HG03159 (cell line): ENCODE measurements around the gene NR3C2.
"Not testable (repeated sequence)": the region's sequence is repeated elsewhere in the genome, so short reads cannot be mapped to it uniquely, and the experiment has no call there.

Source experiments
- ATAC-seq: cut with Tn5 transposase; IDR thresholded peaks from one replicate; pipeline ENCODE4 v1.9.1; 2021; ENCODE audit warnings: mild to moderate bottlenecking, moderate library complexity; ENCODE audit not compliant: unreplicated experiment

Gene NR3C2

GRCh38 chr4:148323316-148323715 is 118.9 kb downstream of the NR3C2 start:
- not testable (repeated sequence) for ATAC-seq

- ATAC-seq = no peak
These were observed 127.2 kb downstream of the NR3C2 start for GRCh38 chr4:148315049-148315448.

DNA sequence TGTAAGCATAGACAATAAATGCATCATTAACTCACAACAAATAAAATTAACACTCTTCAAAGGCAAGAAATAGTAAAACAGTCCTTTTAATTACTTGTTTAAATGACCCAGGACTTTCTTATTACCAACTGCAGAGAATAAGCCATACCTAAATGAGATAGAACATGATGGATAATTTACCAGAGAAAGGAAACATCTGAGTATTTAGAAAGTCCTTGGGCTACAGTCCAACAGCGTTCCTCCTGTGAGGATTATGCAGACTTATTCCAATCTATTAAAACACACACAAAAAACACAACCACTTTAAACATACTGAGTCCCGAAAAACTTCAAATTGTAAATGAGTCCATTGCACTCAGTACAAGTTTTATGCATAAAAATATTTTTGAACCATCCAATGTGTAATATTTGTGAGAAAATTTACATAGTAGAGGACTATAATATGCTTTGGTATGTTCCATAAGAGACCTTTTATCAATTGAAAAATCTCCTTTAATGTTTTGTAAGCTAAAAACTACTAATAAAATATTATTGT is 129.2 kb downstream of the NR3C2 start:
- ATAC-seq = no peak

DNA sequence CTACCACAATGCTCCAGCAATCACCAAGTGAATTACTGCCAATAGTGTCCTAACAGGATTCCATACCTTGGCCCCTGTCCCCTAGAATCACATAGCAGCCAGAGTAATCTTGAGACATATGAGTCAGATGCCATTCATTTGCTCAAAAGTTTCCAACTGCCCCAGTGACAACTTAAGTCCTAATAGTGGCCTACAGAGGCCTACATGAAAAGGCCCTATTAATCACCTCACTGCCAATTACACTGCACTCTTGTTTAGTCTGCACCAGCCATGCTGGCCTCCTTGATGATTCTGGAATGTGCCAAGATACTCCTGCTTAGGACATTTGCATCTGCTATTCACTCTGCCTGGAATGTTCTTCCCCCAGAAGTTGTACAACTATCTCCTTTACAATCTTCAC is 130.7 kb downstream of the NR3C2 start:
- ATAC-seq = no peak

GRCh38 chr4:148310756-148311155 is 131.5 kb downstream of the NR3C2 start:
- ATAC-seq = no peak

DNA sequence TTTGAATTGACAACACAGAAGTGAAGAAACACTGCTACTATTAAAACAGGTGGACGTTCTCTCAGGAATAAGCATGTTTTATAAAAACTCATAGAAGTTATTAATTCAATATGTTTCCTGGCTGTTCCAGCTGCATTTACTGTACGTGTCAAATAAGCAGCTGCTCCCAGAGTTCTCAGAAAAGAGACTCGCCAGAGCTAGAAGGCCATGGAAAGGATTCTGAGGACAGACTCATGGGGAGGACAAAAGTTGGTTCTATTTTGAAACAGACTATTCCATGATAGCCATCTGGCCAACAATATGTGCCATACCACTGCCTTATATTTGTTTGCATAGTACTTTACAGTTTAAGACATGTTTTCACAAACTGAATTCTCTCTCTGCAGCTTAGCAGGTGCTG is 136.5 kb downstream of the NR3C2 start:
- ATAC-seq = no peak

- ATAC-seq = no peak
These were observed 139.8 kb downstream of the NR3C2 start for GRCh38 chr4:148302416-148302815.

DNA sequence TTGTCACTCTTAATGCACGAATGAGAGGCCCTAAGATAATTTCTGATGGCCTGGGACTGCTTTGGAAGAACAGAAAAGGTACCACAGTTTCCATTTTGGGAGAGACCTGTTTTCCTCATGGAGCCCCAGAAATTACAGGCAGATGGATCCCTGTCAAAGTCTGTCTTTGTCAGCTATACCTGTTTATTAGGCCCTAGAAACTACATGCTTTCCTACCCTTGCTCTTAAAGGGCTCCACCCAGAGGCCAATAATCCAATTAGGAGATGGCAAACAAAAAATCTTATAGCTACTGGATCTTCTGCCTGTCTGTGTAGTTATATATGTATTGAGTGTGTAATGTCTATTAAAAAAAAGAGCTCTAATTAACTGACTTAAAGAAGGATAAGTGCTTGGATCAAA is 141.3 kb downstream of the NR3C2 start:
- no peak for ATAC-seq

DNA sequence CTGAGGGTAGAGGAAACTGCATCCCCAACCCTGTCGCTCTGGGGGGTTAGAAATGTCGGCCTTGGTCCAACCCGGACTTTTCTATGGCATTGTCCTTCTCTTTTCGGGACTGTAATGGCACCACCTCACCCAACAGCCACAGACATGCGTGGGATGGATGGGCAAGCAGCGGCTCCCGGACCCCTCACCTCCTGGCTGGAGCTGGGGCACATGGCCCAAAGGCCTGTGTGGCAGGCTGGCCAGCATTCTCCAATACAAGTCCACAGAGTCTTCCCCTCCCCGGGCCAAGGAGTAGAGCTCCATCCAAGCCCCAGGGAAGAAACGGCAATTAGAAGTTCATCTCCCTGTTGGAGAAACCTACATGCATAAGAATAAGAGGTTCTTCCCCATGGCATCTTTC is 142.9 kb downstream of the NR3C2 start:
- no peak for ATAC-seq

DNA sequence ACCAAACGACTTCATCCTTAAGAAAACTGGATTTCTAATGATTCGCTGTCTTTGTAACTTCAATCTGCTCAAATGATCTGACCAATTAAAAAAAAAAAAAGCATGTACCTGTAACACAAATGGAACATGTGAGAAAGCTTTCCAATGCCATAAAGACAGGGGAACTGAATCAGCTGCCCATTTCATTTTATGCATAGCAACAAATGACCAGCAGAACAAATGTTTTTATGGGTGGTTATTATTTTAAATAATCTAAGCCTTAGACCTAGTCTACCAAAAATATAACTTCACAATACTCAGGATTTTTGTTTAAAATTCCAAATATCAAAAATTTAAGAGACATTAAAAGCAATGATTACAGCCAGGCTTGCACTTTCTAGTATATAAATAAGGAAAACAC is 145.7 kb downstream of the NR3C2 start:
- no peak for ATAC-seq

DNA sequence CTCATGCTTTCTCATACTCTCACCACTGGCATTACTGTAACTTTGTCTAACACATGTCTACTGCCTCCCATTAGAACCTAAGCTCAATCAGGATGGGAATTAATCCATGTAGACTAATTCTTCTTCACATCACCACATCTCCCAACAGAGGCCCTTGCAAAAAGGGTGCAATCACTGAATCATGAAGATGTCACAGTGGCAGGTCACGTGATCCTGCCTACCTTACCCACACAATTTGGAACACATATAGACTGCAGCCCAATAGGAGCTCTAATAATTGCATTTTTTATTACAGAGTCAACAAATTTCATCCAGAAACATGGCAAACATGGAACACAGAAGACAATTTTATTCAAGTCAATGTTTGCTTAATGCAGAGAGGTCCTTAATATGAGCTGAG is 146.6 kb downstream of the NR3C2 start:
- no peak for ATAC-seq

- no peak for ATAC-seq
These were observed 148.6 kb downstream of the NR3C2 start for GRCh38 chr4:148293571-148293970.

DNA sequence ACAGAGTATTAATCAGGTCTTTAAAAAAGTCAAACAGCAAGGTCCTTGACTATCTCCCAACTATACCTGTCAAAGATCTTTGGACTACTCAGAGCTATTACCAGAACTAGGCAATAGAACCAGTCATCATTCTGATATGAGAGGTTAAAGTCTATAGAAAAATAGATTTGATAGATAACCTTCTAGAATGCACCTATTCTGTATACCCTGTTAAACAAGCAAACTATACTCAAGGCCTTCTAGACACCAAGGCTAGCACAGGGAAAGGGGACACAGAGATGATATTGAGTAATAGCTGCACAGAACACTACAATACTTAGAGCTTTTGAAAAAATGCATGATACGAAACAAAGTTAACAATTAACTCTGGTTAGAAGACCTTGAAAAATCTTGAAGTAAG is 149.5 kb downstream of the NR3C2 start:
- no peak for ATAC-seq

DNA sequence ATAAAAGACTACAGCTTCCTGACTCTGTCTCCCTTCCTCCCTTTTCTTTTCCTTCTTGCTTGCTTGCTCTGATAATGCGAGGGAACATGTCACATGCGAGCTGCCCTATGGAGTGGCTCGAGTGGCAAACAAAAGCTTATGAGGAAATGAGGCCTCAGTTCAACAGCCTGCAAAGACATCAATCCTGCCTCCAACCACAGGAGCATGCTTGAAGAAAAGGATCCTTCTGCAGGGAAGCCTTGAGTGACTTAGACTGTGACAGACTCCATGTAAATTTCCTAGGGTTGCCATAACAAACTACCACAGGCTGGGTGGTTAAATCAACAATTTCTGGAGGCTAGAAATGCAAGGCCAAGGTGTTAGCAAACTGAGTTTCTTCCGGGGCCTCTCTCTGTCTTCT is 152.5 kb downstream of the NR3C2 start:
- ATAC-seq = no peak

DNA sequence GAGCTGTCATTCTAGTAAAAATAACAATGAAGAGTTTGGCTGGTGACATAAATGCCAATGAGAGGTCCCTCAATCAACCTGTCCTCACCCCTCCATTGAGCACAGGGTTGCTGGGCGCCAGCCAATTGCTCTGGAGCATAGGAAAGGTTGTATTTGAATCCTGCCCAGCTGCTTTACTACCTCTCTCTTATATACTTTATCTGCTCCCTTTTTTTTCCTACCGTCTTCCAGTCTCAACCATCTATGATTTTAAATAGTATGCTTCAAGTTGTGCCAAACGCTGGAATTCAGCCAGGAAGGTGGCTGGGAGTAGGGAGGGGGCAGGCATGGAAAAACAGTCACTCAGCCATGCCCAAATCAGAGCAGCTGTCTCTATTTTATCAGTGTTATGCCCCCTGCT is 153.8 kb downstream of the NR3C2 start:
- ATAC-seq = no peak

DNA sequence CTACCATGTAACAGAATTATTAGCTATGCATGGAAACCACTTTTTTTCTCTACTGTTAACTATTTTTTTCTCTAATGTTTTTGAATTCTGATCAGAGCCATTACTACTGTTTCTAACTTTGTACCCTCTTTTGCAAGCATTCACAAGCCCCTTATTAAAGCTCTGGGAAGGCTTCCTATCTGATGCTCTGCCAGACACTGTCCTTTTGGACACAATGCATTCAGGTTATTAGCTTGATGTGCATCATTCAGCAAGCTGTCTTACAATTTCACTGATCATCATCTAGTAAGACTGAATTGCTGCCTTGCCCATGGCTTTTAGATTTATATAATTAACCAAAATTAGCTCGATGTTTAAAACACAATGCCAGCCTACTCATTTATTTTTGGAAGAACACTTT is 155.1 kb downstream of the NR3C2 start:
- no peak for ATAC-seq

DNA sequence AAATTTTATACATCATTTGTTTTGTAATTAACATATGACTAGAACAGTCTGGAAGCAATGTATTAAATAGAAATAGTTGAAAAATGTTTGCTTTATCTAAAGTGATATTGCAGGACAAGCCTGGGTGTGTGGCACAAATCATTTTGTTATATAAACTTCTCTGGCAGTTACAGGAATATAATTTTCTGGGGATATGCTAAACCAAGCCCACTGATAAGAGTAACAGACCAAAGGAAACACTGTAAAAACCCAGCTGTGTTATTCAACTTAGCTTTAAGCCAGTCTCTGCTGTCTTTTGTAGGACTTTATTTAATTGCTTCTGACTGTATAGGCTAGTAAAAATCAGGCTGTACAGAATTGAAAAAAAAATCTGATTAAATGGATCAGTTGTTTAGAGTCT is 156.2 kb downstream of the NR3C2 start:
- no peak for ATAC-seq

DNA sequence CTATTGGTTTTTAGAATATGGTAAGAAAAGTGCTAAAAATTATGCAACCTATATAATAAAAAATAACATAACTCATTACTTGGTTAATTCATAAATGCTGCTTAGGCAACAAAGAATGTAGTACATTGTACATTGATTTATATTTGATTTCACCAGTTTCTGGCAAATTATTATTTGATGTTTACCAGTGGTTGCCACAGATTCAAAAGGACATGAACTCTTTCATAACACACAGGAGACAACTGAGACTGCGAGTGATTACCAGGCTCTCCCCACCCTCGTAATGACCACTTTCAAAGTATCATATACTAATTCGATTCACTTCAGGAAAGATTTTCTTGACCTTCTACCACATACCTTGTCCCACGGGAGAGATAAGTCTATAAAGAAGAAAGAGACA is 158.5 kb downstream of the NR3C2 start:
- ATAC-seq = no peak

DNA sequence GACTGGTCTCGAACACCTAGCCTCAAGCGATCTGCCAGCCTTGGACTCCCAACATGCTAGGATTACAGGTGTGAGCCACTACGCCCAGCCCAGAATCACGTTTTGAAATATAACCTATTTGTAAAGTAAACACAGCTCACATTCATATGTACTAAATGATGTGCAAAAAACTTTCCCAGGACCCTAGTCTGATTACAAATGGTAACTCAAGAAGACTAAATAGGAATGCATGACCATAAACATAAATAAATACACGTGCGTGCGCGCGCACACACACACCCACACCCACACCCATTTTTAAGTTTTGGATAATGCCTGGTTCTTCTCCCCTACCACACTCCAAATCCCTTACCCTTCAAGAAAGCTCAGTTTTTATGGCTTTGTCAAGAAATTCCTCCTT is 163.9 kb downstream of the NR3C2 start:
- ATAC-seq = no peak

DNA sequence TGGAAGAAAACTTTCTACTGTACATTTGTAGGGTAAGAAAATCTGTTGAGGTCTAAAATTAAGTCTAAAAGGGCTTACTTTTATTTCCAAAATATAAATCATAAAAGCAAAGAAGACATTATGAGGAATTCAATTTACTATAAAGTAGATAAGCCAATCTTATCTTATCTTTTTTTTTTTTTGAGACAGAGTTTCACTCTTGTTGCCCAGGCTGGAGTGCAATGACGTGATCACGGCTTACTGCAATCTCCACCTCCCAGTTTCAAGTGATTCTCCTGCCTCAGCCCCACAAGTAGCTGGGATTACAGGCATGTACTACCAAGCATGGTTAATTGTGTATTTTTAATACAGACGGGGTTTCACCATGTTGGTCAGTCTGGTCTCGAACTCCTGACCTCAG is 166.9 kb downstream of the NR3C2 start:
- no peak for ATAC-seq

GRCh38 chr4:148273501-148273986 is 168.7 kb downstream of the NR3C2 start:
- ATAC-seq = no peak

- no peak for ATAC-seq
These were observed 171.0 kb downstream of the NR3C2 start for GRCh38 chr4:148271166-148271565.

- ATAC-seq = no peak
These were observed 171.6 kb downstream of the NR3C2 start for GRCh38 chr4:148270630-148271029.

DNA sequence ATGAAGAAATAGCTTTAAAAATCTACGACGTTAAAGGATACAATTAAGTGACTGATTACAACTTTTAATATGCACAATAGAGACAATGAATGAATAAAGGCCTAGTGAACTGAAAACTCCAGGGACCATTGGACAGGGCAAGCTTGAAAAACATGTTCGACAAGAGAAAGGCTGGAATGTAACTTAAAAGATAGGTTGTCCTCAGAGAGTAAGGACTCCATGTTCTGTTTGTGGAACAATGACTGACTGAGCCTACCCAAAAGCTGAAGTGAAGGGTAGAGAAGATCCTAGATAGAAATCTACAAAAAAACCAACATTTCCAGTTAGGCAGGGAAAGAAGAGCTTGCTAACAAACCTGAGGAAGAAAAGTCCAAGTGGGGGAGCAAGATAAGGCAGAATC is 173.4 kb downstream of the NR3C2 start:
- ATAC-seq = no peak
